SIG-M5 treated with dmso at 0.1 percent for 504 hours (cell line): ENCODE results near the gene AHRR.
"Not testable (repeated sequence)": the region's sequence is repeated elsewhere in the genome, so short reads cannot be mapped to it uniquely, and the experiment has no call there.

Experiments used
- DNase-seq: peaks from one replicate; lab custom pipeline; 2025; ENCODE audit not compliant: unreplicated experiment; lab: John Stamatoyannopoulos, UW

The AHRR gene

GRCh38 chr5:362978-363765 is 41.7 kb downstream of the AHRR start:
- no peak for DNase-seq

GRCh38 chr5:364497-364896 is 43.0 kb downstream of the AHRR start:
- no peak for DNase-seq

- DNase-seq: no peak
These were observed 45.2 kb downstream of the AHRR start for GRCh38 chr5:366541-367357.

- no peak for DNase-seq
These were observed 46.0 kb downstream of the AHRR start for GRCh38 chr5:367358-368130.

- no peak for DNase-seq
These were observed 46.9 kb downstream of the AHRR start for GRCh38 chr5:368183-369084.

- no peak for DNase-seq
These were observed 47.8 kb downstream of the AHRR start for GRCh38 chr5:369151-369868.

GRCh38 chr5:369869-370236 is 48.3 kb downstream of the AHRR start:
- DNase-seq: not testable (repeated sequence)

- no peak for DNase-seq
These were observed 48.9 kb downstream of the AHRR start for GRCh38 chr5:370311-370958.

- DNase-seq: no peak
These were observed 49.7 kb downstream of the AHRR start for GRCh38 chr5:370959-371810.

- peak; percentile 94 for DNase-seq
These were observed 50.5 kb downstream of the AHRR start for GRCh38 chr5:371811-372555.

GRCh38 chr5:372556-372995 is 51.1 kb downstream of the AHRR start:
- DNase-seq: peak; percentile 62

GRCh38 chr5:372996-373709 is 51.6 kb downstream of the AHRR start:
- peak; percentile 83 for DNase-seq

GRCh38 chr5:373710-374602 is 52.4 kb downstream of the AHRR start:
- peak; percentile 83 for DNase-seq

GRCh38 chr5:374631-375335 is 53.3 kb downstream of the AHRR start:
- DNase-seq: peak; percentile 59

GRCh38 chr5:375336-375920 is 53.9 kb downstream of the AHRR start:
- DNase-seq: no peak
